HG03066 (cell line): ENCODE results near the gene ACADL.
"Not testable (repeated sequence)": the region's sequence is repeated elsewhere in the genome, so short reads cannot be mapped to it uniquely, and the experiment has no call there.

Experiments used
- ATAC-seq: cut with Tn5 transposase; IDR thresholded peaks from one replicate; pipeline ENCODE4 v1.9.1; 2021; ENCODE audit warnings: low read depth; ENCODE audit not compliant: unreplicated experiment

The ACADL gene

GRCh38 chr2:210203558-210203957, 21.7 kb downstream of the ACADL start:
- no peak for ATAC-seq

GRCh38 chr2:210203147-210203546, 22.1 kb downstream of the ACADL start:
- no peak for ATAC-seq

GRCh38 chr2:210199854-210200253, 25.4 kb downstream of the ACADL start:
- ATAC-seq, result no peak

GRCh38 chr2:210199186-210199765, 26.0 kb downstream of the ACADL start:
- peak; percentile 56 for ATAC-seq

GRCh38 chr2:210198326-210198725, 26.9 kb downstream of the ACADL start:
- ATAC-seq, result no peak

- no peak for ATAC-seq
These were observed 27.5 kb downstream of the ACADL start for GRCh38 chr2:210197720-210198119.

GRCh38 chr2:210195101-210195852, 30.0 kb downstream of the ACADL start:
- ATAC-seq, result peak; percentile 50

GRCh38 chr2:210190345-210190744, 34.9 kb downstream of the ACADL start:
- no peak for ATAC-seq

- ATAC-seq, result no peak
These were observed 35.7 kb downstream of the ACADL start for GRCh38 chr2:210189452-210190138.

- ATAC-seq, result no peak
These were observed 36.5 kb downstream of the ACADL start for GRCh38 chr2:210188755-210189154.

- ATAC-seq, result no peak
These were observed 37.1 kb downstream of the ACADL start for GRCh38 chr2:210188190-210188589.

- not testable (repeated sequence) for ATAC-seq
These were observed 41.3 kb downstream of the ACADL start for GRCh38 chr2:210183936-210184335.

GRCh38 chr2:210181606-210182088, 43.6 kb downstream of the ACADL start:
- not testable (repeated sequence) for ATAC-seq

- not testable (repeated sequence) for ATAC-seq
These were observed 44.1 kb downstream of the ACADL start for GRCh38 chr2:210181033-210181605.

- ATAC-seq, result no peak
These were observed 44.8 kb downstream of the ACADL start for GRCh38 chr2:210180477-210180876.

- ATAC-seq, result no peak
These were observed 45.8 kb downstream of the ACADL start for GRCh38 chr2:210179351-210179990.

- ATAC-seq, result no peak
These were observed 47.5 kb downstream of the ACADL start for GRCh38 chr2:210177769-210178168.

- ATAC-seq, result not testable (repeated sequence)
These were observed 48.1 kb downstream of the ACADL start for GRCh38 chr2:210177115-210177514.

GRCh38 chr2:210174086-210174485, 51.2 kb downstream of the ACADL start:
- no peak for ATAC-seq

- ATAC-seq, result no peak
These were observed 53.0 kb downstream of the ACADL start for GRCh38 chr2:210172219-210172575.
